Measurements from ENCODE around the gene KHSRP.

The KHSRP gene

GRCh38 chr19:6464070-6464873 lies 39.7 kb upstream of the KHSRP start, which contains the start of gene CRB3:
TSS of gene CRB3 (plus strand) at chr19:6464271. CDS start at chr19:6464702, 431 bp downstream.
- Histone ChIP-seq H3K9me3 (ENCODE audit: control insufficient read depth in 1 of 2, low read length in 2 of 2) (no peaks in the 10 kb centered on the region), H3K27me3 (ENCODE audit: control insufficient read depth in 1 of 2, insufficient read depth in 2 of 2, low read length in 2 of 2) (no peaks in the 10 kb centered on the region), H3K9ac (ENCODE audit: low read depth in 1 of 2, low read length in 2 of 2) (peak within 1 kb of the TSS; percentile 74 to 95), H3K4me1 (ENCODE audit: control insufficient read depth in 1 of 2, insufficient read depth in 2 of 2, low read length in 2 of 2) (peaks cover 5 to 13% of the 10 kb centered on the region in 2 donors), H3K36me3 (ENCODE audit: control insufficient read depth in 1 of 2, insufficient read depth in 2 of 2, low read length in 2 of 2) (peaks cover 6 to 19% of the 10 kb centered on the region in 2 donors), H3K4me3 (ENCODE audit: low read depth in 1 of 2, low read length in 2 of 2) (peak within 1 kb of the TSS; percentile 61 to 74), H3K27ac (ENCODE audit: low read depth, low read length) (peak within 1 kb of the TSS; percentile 87)

- Histone ChIP-seq H3K36me3 (ENCODE audit: control insufficient read depth in 1 of 2, insufficient read depth in 2 of 2, low read length in 2 of 2) (peaks cover 0 to 7% of the 10 kb centered on the region in 2 donors), H3K27ac (ENCODE audit: low read depth, low read length) (peak overlapping the region; percentile 88), H3K9me3 (ENCODE audit: control insufficient read depth in 1 of 2, low read length in 2 of 2) (no peaks in the 10 kb centered on the region), H3K27me3 (ENCODE audit: control insufficient read depth in 1 of 2, insufficient read depth in 2 of 2, low read length in 2 of 2) (no peaks in the 10 kb centered on the region), H3K4me1 (ENCODE audit: control insufficient read depth in 1 of 2, insufficient read depth in 2 of 2, low read length in 2 of 2) (peaks cover 14 to 15% of the 10 kb centered on the region in 2 donors), H3K4me3 (ENCODE audit: low read depth in 1 of 2, low read length in 2 of 2) (peak overlapping the region; percentile 86 to 96), H3K9ac (ENCODE audit: low read depth in 1 of 2, low read length in 2 of 2) (peak overlapping the region; percentile 73 to 86)
Measured at GRCh38 chr19:6460099-6460884, 35.7 kb upstream of the KHSRP start.

DNA sequence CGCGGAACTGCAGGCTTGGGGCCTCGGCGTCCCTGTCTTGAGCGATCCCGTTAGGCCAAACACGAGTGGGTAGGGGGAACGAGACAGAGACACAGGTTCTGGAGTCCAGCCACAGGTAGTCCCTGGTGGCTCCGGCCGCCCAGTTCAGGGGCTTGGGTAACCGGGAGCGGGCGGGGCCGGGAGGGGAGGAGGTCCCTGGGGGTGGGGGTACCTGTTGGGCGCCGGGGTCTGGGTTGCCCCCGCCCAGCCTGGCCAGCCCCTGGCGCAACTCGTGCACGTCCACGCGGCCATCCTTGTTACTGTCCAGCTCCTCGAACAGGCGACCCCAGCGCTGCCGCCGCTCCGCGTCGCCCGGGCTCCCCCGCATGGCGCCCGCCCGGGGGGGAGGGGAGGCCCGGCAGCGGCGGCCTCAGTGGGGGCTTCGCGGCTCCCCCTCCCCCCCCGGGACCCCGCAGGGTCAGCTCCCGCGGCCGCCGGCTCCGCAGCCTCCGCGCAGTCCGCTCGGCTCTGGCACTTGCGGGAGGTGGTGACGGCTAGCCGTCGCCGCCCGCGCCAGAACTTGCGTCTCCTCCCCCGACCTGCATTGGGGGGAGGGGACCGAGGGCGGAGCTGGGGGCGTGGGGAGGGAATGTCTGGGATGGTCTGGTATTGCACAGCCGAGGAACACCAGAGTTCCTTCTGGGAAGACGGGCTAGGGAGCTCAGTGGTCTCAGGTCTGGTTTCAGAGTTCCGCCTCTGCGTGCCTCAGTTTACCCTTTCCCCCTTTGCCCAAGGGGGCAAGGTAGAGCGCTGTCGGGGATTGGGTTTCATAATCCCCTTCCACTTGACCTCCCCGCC lies 34.9 kb upstream of the KHSRP start, which contains the start of gene SLC25A23:
Gene SLC25A23 (minus strand): TSS at position 531 of the 837 bp plus-strand sequence. CDS start 164 bp downstream, at position 367.
- H3K9ac ChIP-seq (ENCODE audit: low read depth in 1 of 2, low read length in 2 of 2) = peak within 1 kb of the TSS; percentile 73 to 86
- peak within 1 kb of the TSS; percentile 86 to 96 for H3K4me3 ChIP-seq (ENCODE audit: low read depth in 1 of 2, low read length in 2 of 2)
- H3K27ac ChIP-seq (ENCODE audit: low read depth, low read length) = peak within 1 kb of the TSS; percentile 88
- no peaks in the 10 kb centered on the region for H3K27me3 ChIP-seq (ENCODE audit: control insufficient read depth in 1 of 2, insufficient read depth in 2 of 2, low read length in 2 of 2)
- H3K36me3 ChIP-seq (ENCODE audit: control insufficient read depth in 1 of 2, insufficient read depth in 2 of 2, low read length in 2 of 2) = peaks cover 4 to 13% of the 10 kb centered on the region in 2 donors
- H3K4me1 ChIP-seq (ENCODE audit: control insufficient read depth in 1 of 2, insufficient read depth in 2 of 2, low read length in 2 of 2) = peaks cover 12% of the 10 kb centered on the region in 2 donors
- peaks cover 1 to 2% of the 10 kb centered on the region in 2 donors for H3K9me3 ChIP-seq (ENCODE audit: control insufficient read depth in 1 of 2, low read length in 2 of 2)

- peak overlapping the region; percentile 51 to 73 for H3K9ac ChIP-seq (ENCODE audit: low read depth in 1 of 2, low read length in 2 of 2)
- H3K36me3 ChIP-seq (ENCODE audit: control insufficient read depth in 1 of 2, insufficient read depth in 2 of 2, low read length in 2 of 2) = peaks cover 10 to 20% of the 10 kb centered on the region in 2 donors
Measured at GRCh38 chr19:6458695-6459261, 34.2 kb upstream of the KHSRP start.

DNA sequence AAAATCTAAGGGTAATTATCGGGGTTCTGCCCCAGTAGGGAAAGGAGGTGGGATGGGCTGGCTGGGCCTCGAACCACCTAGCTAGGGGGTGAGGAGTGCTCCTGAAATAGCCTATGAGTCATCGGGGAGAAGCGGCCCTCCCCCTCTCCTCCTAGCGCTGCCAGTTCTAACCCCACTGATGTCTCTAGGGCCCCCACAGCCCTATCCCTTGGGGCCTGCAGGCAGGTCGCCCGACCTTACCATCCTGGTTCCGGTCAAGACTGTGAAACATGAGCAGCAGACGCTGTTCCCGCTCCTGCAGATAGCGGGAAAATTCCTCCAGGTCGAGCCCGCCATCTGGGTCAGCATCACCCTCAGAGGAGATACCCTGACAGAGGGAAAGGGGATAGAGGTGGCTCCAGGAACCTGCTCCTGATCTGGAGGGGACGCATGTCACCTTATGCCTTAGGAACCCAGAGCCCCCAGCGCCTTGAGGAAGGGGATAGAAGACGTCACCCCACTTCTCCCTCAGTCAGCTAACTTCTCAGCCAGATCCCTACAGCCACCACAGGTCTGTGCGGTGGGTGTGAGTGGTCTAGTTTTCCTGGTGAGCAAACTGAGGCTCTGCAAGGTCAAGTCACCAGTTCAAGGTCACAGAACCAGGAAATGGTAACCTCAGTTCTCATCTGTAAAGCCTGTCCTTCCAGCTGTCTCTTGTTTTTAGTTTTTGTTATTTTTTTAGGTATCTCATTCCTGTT lies 33.5 kb upstream of the KHSRP start:
- Histone ChIP-seq H3K9ac (ENCODE audit: low read depth in 1 of 2, low read length in 2 of 2) (peak overlapping the region in 1 of 2 donors; percentile 73), H3K27me3 (ENCODE audit: control insufficient read depth in 1 of 2, insufficient read depth in 2 of 2, low read length in 2 of 2) (no peaks in the 10 kb centered on the region), H3K36me3 (ENCODE audit: control insufficient read depth in 1 of 2, insufficient read depth in 2 of 2, low read length in 2 of 2) (peaks cover 14 to 21% of the 10 kb centered on the region in 2 donors), H3K4me1 (ENCODE audit: control insufficient read depth in 1 of 2, insufficient read depth in 2 of 2, low read length in 2 of 2) (peaks cover 12% of the 10 kb centered on the region in 2 donors), H3K4me3 (ENCODE audit: low read depth in 1 of 2, low read length in 2 of 2) (peak overlapping the region; percentile 86 to 96), H3K27ac (ENCODE audit: low read depth, low read length) (no peak overlapping the region), H3K9me3 (ENCODE audit: control insufficient read depth in 1 of 2, low read length in 2 of 2) (peaks cover 8 to 9% of the 10 kb centered on the region in 2 donors)

More at GRCh38 chr19:6458695-6459261, 34.2 kb upstream of the KHSRP start:
- H3K4me1 ChIP-seq (ENCODE audit: control insufficient read depth in 1 of 2, insufficient read depth in 2 of 2, low read length in 2 of 2) = peaks cover 12% of the 10 kb centered on the region in 2 donors
- peaks cover 8% of the 10 kb centered on the region in 2 donors for H3K9me3 ChIP-seq (ENCODE audit: control insufficient read depth in 1 of 2, low read length in 2 of 2)
- no peaks in the 10 kb centered on the region for H3K27me3 ChIP-seq (ENCODE audit: control insufficient read depth in 1 of 2, insufficient read depth in 2 of 2, low read length in 2 of 2)
- no peak overlapping the region for H3K27ac ChIP-seq (ENCODE audit: low read depth, low read length)
- H3K4me3 ChIP-seq (ENCODE audit: low read depth in 1 of 2, low read length in 2 of 2) = peak overlapping the region; percentile 86 to 96

GRCh38 chr19:6455924-6456323 lies 31.3 kb upstream of the KHSRP start:
- no peaks in the 10 kb centered on the region for H3K27me3 ChIP-seq (ENCODE audit: control insufficient read depth in 1 of 2, insufficient read depth in 2 of 2, low read length in 2 of 2)
- no peak overlapping the region for H3K9ac ChIP-seq (ENCODE audit: low read depth in 1 of 2, low read length in 2 of 2)
- no peak overlapping the region for H3K4me3 ChIP-seq (ENCODE audit: low read depth in 1 of 2, low read length in 2 of 2)
- H3K4me1 ChIP-seq (ENCODE audit: control insufficient read depth in 1 of 2, insufficient read depth in 2 of 2, low read length in 2 of 2) = peaks cover 6 to 12% of the 10 kb centered on the region in 2 donors
- H3K27ac ChIP-seq (ENCODE audit: low read depth, low read length) = no peak overlapping the region
- peaks cover 8 to 9% of the 10 kb centered on the region in 2 donors for H3K9me3 ChIP-seq (ENCODE audit: control insufficient read depth in 1 of 2, low read length in 2 of 2)
- peaks cover 14 to 31% of the 10 kb centered on the region in 2 donors for H3K36me3 ChIP-seq (ENCODE audit: control insufficient read depth in 1 of 2, insufficient read depth in 2 of 2, low read length in 2 of 2)

- Histone ChIP-seq H3K36me3 (ENCODE audit: control insufficient read depth in 1 of 2, insufficient read depth in 2 of 2, low read length in 2 of 2) (peaks cover 14 to 31% of the 10 kb centered on the region in 2 donors), H3K9me3 (ENCODE audit: control insufficient read depth in 1 of 2, low read length in 2 of 2) (peaks cover 8 to 9% of the 10 kb centered on the region in 2 donors), H3K9ac (ENCODE audit: low read depth in 1 of 2, low read length in 2 of 2) (no peak overlapping the region), H3K4me1 (ENCODE audit: control insufficient read depth in 1 of 2, insufficient read depth in 2 of 2, low read length in 2 of 2) (peaks cover 6 to 11% of the 10 kb centered on the region in 2 donors), H3K27ac (ENCODE audit: low read depth, low read length) (no peak overlapping the region), H3K4me3 (ENCODE audit: low read depth in 1 of 2, low read length in 2 of 2) (no peak overlapping the region), H3K27me3 (ENCODE audit: control insufficient read depth in 1 of 2, insufficient read depth in 2 of 2, low read length in 2 of 2) (no peaks in the 10 kb centered on the region)
Measured at GRCh38 chr19:6453951-6454565, 29.4 kb upstream of the KHSRP start.

GRCh38 chr19:6452899-6453298 lies 28.3 kb upstream of the KHSRP start:
- H3K4me3 ChIP-seq (ENCODE audit: low read depth in 1 of 2, low read length in 2 of 2) = no peak overlapping the region
- H3K9ac ChIP-seq (ENCODE audit: low read depth in 1 of 2, low read length in 2 of 2) = no peak overlapping the region
- H3K9me3 ChIP-seq (ENCODE audit: control insufficient read depth in 1 of 2, low read length in 2 of 2) = peaks cover 8 to 9% of the 10 kb centered on the region in 2 donors
- H3K36me3 ChIP-seq (ENCODE audit: control insufficient read depth in 1 of 2, insufficient read depth in 2 of 2, low read length in 2 of 2) = peaks cover 14 to 31% of the 10 kb centered on the region in 2 donors
- H3K27ac ChIP-seq (ENCODE audit: low read depth, low read length) = no peak overlapping the region
- no peaks in the 10 kb centered on the region for H3K27me3 ChIP-seq (ENCODE audit: control insufficient read depth in 1 of 2, insufficient read depth in 2 of 2, low read length in 2 of 2)
- no peaks in the 10 kb centered on the region for H3K4me1 ChIP-seq (ENCODE audit: control insufficient read depth in 1 of 2, insufficient read depth in 2 of 2, low read length in 2 of 2)
